Activated naive CD4-positive, alpha-beta T cell treated with anti-CD3 and anti-CD28 coated beads, Interleukin-2, amount 50 U/mL, for 24 hours (primary cell): ENCODE data around the gene MRPS26.

ENCODE experiments used
- H3K27ac Mint-ChIP-seq: one replicate; pipeline ENCODE4 v1.8.0; 2021; ENCODE audit warnings: mild to moderate bottlenecking, mixed read lengths
- H3K27me3 Mint-ChIP-seq: one replicate; pipeline ENCODE4 v1.8.0; 2021; ENCODE audit warnings: mixed read lengths
- H3K36me3 Mint-ChIP-seq: one replicate; pipeline ENCODE4 v1.8.0; 2021; ENCODE audit warnings: mixed read lengths
- H3K4me1 Mint-ChIP-seq: one replicate; pipeline ENCODE4 v1.8.0; 2021; ENCODE audit warnings: mixed read lengths
- H3K4me3 Mint-ChIP-seq: one replicate; pipeline ENCODE4 v1.8.0; 2021; ENCODE audit warnings: mild to moderate bottlenecking, mixed read lengths
- H3K9me3 Mint-ChIP-seq: one replicate; pipeline ENCODE4 v1.8.0; 2021; ENCODE audit warnings: mixed read lengths

The MRPS26 gene

GRCh38 chr20:3031524-3032147 lies 14.2 kb upstream of the MRPS26 start:
- Mint-ChIP-seq H3K9me3 (no peaks in the 10 kb centered on the region), H3K36me3 (peaks cover 17% of the 10 kb centered on the region), H3K27me3 (no peaks in the 10 kb centered on the region), H3K27ac (no peak overlapping the region), H3K4me3 (no peak overlapping the region), H3K4me1 (no peaks in the 10 kb centered on the region)

- Mint-ChIP-seq H3K27ac (no peak overlapping the region), H3K4me1 (no peaks in the 10 kb centered on the region), H3K4me3 (no peak overlapping the region), H3K27me3 (no peaks in the 10 kb centered on the region), H3K9me3 (no peaks in the 10 kb centered on the region), H3K36me3 (peaks cover 13% of the 10 kb centered on the region)
These were observed 13.2 kb upstream of the MRPS26 start for GRCh38 chr20:3032624-3033023.

- Mint-ChIP-seq H3K4me3 (no peak overlapping the region), H3K27ac (no peak overlapping the region)
These were observed 8.2 kb upstream of the MRPS26 start for GRCh38 chr20:3037654-3038053.

GRCh38 chr20:3038454-3038853 lies 7.4 kb upstream of the MRPS26 start:
- peaks cover 9% of the 10 kb centered on the region for H3K36me3 Mint-ChIP-seq
- H3K27ac Mint-ChIP-seq: peak overlapping the region; percentile 59
- H3K4me3 Mint-ChIP-seq: no peak overlapping the region
- no peaks in the 10 kb centered on the region for H3K9me3 Mint-ChIP-seq
- H3K4me1 Mint-ChIP-seq: no peaks in the 10 kb centered on the region
- no peaks in the 10 kb centered on the region for H3K27me3 Mint-ChIP-seq

More at GRCh38 chr20:3037654-3038053, 8.2 kb upstream of the MRPS26 start:
- no peaks in the 10 kb centered on the region for H3K4me1 Mint-ChIP-seq
- H3K36me3 Mint-ChIP-seq: peaks cover 9% of the 10 kb centered on the region
- no peaks in the 10 kb centered on the region for H3K27me3 Mint-ChIP-seq
- no peaks in the 10 kb centered on the region for H3K9me3 Mint-ChIP-seq

GRCh38 chr20:3039426-3039825 lies 6.4 kb upstream of the MRPS26 start:
- peak overlapping the region; percentile 93 for H3K27ac Mint-ChIP-seq
- no peaks in the 10 kb centered on the region for H3K4me1 Mint-ChIP-seq
- H3K4me3 Mint-ChIP-seq: no peak overlapping the region
- no peaks in the 10 kb centered on the region for H3K9me3 Mint-ChIP-seq
- no peaks in the 10 kb centered on the region for H3K27me3 Mint-ChIP-seq
- H3K36me3 Mint-ChIP-seq: peaks cover 9% of the 10 kb centered on the region

GRCh38 chr20:3040086-3040485 lies 5.8 kb upstream of the MRPS26 start:
- Mint-ChIP-seq H3K27me3 (no peaks in the 10 kb centered on the region), H3K4me1 (peaks cover 2% of the 10 kb centered on the region), H3K27ac (no peak overlapping the region), H3K36me3 (peaks cover 7% of the 10 kb centered on the region), H3K4me3 (no peak overlapping the region), H3K9me3 (no peaks in the 10 kb centered on the region)

- Mint-ChIP-seq H3K36me3 (peaks cover 4% of the 10 kb centered on the region), H3K4me1 (peaks cover 9% of the 10 kb centered on the region), H3K27ac (no peak overlapping the region), H3K4me3 (no peak overlapping the region), H3K27me3 (no peaks in the 10 kb centered on the region), H3K9me3 (no peaks in the 10 kb centered on the region)
These were observed 3.9 kb upstream of the MRPS26 start for GRCh38 chr20:3041854-3042409.

GRCh38 chr20:3042625-3043024 lies 3.2 kb upstream of the MRPS26 start:
- H3K27ac Mint-ChIP-seq: no peak overlapping the region
- no peaks in the 10 kb centered on the region for H3K9me3 Mint-ChIP-seq
- H3K4me3 Mint-ChIP-seq: no peak overlapping the region
- no peaks in the 10 kb centered on the region for H3K27me3 Mint-ChIP-seq
- H3K4me1 Mint-ChIP-seq: peaks cover 11% of the 10 kb centered on the region
- peaks cover 4% of the 10 kb centered on the region for H3K36me3 Mint-ChIP-seq

GRCh38 chr20:3043322-3043721 lies 2.5 kb upstream of the MRPS26 start, which contains the start of gene GNRH2:
Gene GNRH2, plus strand, starts transcription at chr20:3043622. Its CDS starts 793 bp downstream, at chr20:3044415.
- peaks cover 13% of the 10 kb centered on the region for H3K4me1 Mint-ChIP-seq
- no peaks in the 10 kb centered on the region for H3K9me3 Mint-ChIP-seq
- H3K36me3 Mint-ChIP-seq: peaks cover 5% of the 10 kb centered on the region
- peak within 1 kb of the TSS; percentile 46 for H3K27ac Mint-ChIP-seq
- no peak within 1 kb of the TSS for H3K4me3 Mint-ChIP-seq
- no peaks in the 10 kb centered on the region for H3K27me3 Mint-ChIP-seq

GRCh38 chr20:3044336-3044965 lies 1.4 kb upstream of the MRPS26 start:
- peaks cover 8% of the 10 kb centered on the region for H3K36me3 Mint-ChIP-seq
- H3K27me3 Mint-ChIP-seq: no peaks in the 10 kb centered on the region
- H3K4me1 Mint-ChIP-seq: peaks cover 16% of the 10 kb centered on the region
- peak overlapping the region; percentile 15 for H3K4me3 Mint-ChIP-seq
- H3K27ac Mint-ChIP-seq: no peak overlapping the region
- H3K9me3 Mint-ChIP-seq: no peaks in the 10 kb centered on the region

- H3K9me3 Mint-ChIP-seq: no peaks in the 10 kb centered on the region
- H3K4me1 Mint-ChIP-seq: peaks cover 20% of the 10 kb centered on the region
- peak overlapping the region; percentile 53 for H3K27ac Mint-ChIP-seq
- H3K36me3 Mint-ChIP-seq: peaks cover 10% of the 10 kb centered on the region
- H3K27me3 Mint-ChIP-seq: no peaks in the 10 kb centered on the region
- H3K4me3 Mint-ChIP-seq: peak overlapping the region; percentile 84
These were observed 623 bp upstream of the MRPS26 start for GRCh38 chr20:3045042-3045815.

- Mint-ChIP-seq H3K27me3 (no peaks in the 10 kb centered on the region), H3K36me3 (peaks cover 10% of the 10 kb centered on the region), H3K4me3 (peak overlapping the region; percentile 95), H3K4me1 (peaks cover 20% of the 10 kb centered on the region), H3K9me3 (no peaks in the 10 kb centered on the region), H3K27ac (peak overlapping the region; percentile 85)
These were observed 1.0 kb downstream of the MRPS26 start for GRCh38 chr20:3046677-3047462.

GRCh38 chr20:3047486-3048419 lies 1.9 kb downstream of the MRPS26 start:
- Mint-ChIP-seq H3K9me3 (no peaks in the 10 kb centered on the region), H3K36me3 (peaks cover 10% of the 10 kb centered on the region), H3K27ac (no peak overlapping the region)

GRCh38 chr20:3051385-3052019 lies 5.7 kb downstream of the MRPS26 start:
- Mint-ChIP-seq H3K36me3 (peaks cover 10% of the 10 kb centered on the region), H3K4me1 (peaks cover 15% of the 10 kb centered on the region), H3K27ac (no peak overlapping the region), H3K4me3 (no peak overlapping the region), H3K9me3 (no peaks in the 10 kb centered on the region), H3K27me3 (no peaks in the 10 kb centered on the region)

More at GRCh38 chr20:3047486-3048419, 1.9 kb downstream of the MRPS26 start:
- no peaks in the 10 kb centered on the region for H3K27me3 Mint-ChIP-seq
- H3K4me3 Mint-ChIP-seq: peak overlapping the region; percentile 44
- peaks cover 20% of the 10 kb centered on the region for H3K4me1 Mint-ChIP-seq
